HepG2 (cell line): ENCODE results near the gene DTNA. TPM values are rescaled to one million over a fixed set of nuclear protein-coding genes. Genes with fewer than 3 reads are reported as not detected.

Experiments
- ATAC-seq: fragments of 200-7000 bp; cut with Tn5 transposase; 3 replicates; pipeline ENCODE4 v1.9.1; 2020; ENCODE audit warnings: mild to moderate bottlenecking, moderate library complexity
- BruUV-seq: library from RNA; stranded (reverse); fragments of 400-500 nt; replicated peaks from 2 replicates; lab custom pipeline; 2021; lab: Mats Ljungman, UMichigan
- CTCF ChIA-PET: fragments of 300-600 bp; formaldehyde crosslinking; extraction: SDS; loops from one replicate; lab custom pipeline; 2021; ENCODE audit warnings: low total read pairs, inconsistent platforms, low intra/inter-chr PET ratio; lab: Yijun Ruan, JAX
- POLR2A ChIA-PET: fragments of 350-600 bp; sonication (Branson Sonifier 250); formaldehyde crosslinking; loops from one replicate; lab custom pipeline; 2020; ENCODE audit warnings: antibody characterized with exemption, inconsistent platforms; lab: Yijun Ruan, JAX
- DNase-seq: peaks from one replicate; pipeline ENCODE4 v3.0.0-alpha.2; 2015; ENCODE audit warnings: low spot score
- FAIRE-seq: peaks from 3 replicates; lab custom pipeline; 2011; peaks lifted over from hg19 to GRCh38; lab: Jason Lieb, UNC
- H2AFZ ChIP-seq: one replicate; pipeline ENCODE4 v1.6.1; 2011; ENCODE audit warnings: low read length, inconsistent platforms
- H3K27ac ChIP-seq: fragments of 300-600 bp; 3 replicates; pipeline ENCODE4 v1.8.0; 2011; ENCODE audit warnings: mixed run types, mild to moderate bottlenecking, mixed read lengths, low read length, inconsistent platforms; ENCODE audit not compliant: insufficient read depth; ENCODE audit errors: extremely low read length
- H3K27me3 ChIP-seq, 2 experiments: fragments of 200-600 bp in 1 of 2; 2 replicates in 1 of 2; 3 replicates in 1 of 2; pipeline versions ENCODE4 v1.6.0 to v1.8.0; 2011; ENCODE audit warnings: low read length in 2 of 2, mild to moderate bottlenecking in 2 of 2, moderate library complexity in 2 of 2, inconsistent platforms in 1 of 2; ENCODE audit not compliant: insufficient read depth in 2 of 2, control insufficient read depth in 1 of 2
- H3K36me3 ChIP-seq, 2 experiments: fragments of 200-600 bp in 1 of 2; replicated peaks in 1 of 2; 2 replicates in 1 of 2; 3 replicates in 1 of 2; pipeline versions ENCODE4 v1.5.1 to v1.8.0; 2011; ENCODE audit warnings: low read length in 2 of 2, inconsistent platforms in 1 of 2; ENCODE audit not compliant: insufficient read depth in 2 of 2, control insufficient read depth in 1 of 2
- H3K4me1 ChIP-seq: 2 replicates; pipeline ENCODE4 v1.5.1; 2012; ENCODE audit warnings: low read length, inconsistent platforms; ENCODE audit not compliant: insufficient read depth
- H3K4me2 ChIP-seq: 2 replicates; pipeline ENCODE4 v1.6.0; 2011; ENCODE audit warnings: low read depth, low read length, inconsistent platforms
- H3K4me3 ChIP-seq, 3 experiments: fragments of 200-600 bp in 1 of 3; sonication (generic), shearing (Covaris generic) in 1 of 3; replicated peaks in 1 of 3; 2 replicates each; pipeline ENCODE4 v1.5.1; 2011 to 2016; ENCODE audit warnings: low read length in 3 of 3, inconsistent platforms in 2 of 3, low read depth in 2 of 3, mild to moderate bottlenecking in 2 of 3, control low read depth in 1 of 3, mixed read lengths in 1 of 3; ENCODE audit not compliant: insufficient read depth in 1 of 3
- H3K79me2 ChIP-seq: one replicate; pipeline ENCODE4 v1.6.1; 2011; ENCODE audit warnings: low read length, inconsistent platforms; ENCODE audit not compliant: insufficient read depth
- H3K9ac ChIP-seq: 2 replicates; pipeline ENCODE4 v1.6.0; 2011; ENCODE audit warnings: mild to moderate bottlenecking, low read depth, low read length, inconsistent platforms; ENCODE audit not compliant: insufficient read depth
- H3K9me3 ChIP-seq: 2 replicates; pipeline ENCODE4 v1.5.1; 2012; ENCODE audit warnings: mild to moderate bottlenecking, low read length
- H4K20me1 ChIP-seq: 2 replicates; pipeline ENCODE4 v1.6.0; 2011; ENCODE audit warnings: inconsistent platforms, mild to moderate bottlenecking, low read length, moderate library complexity; ENCODE audit not compliant: insufficient read depth
- ADNP ChIP-seq: sonication (generic); formaldehyde crosslinking; IDR thresholded peaks from 2 replicates; pipeline ENCODE4 v1.4.0; 2020; ENCODE audit warnings: missing genetic modification reagents
- CBX1 ChIP-seq: IDR thresholded peaks from one replicate; pipeline ENCODE4 v1.6.1; 2016; ENCODE audit warnings: antibody characterized with exemption, low read depth
- CEBPB ChIP-seq: IDR thresholded peaks from 2 replicates; pipeline ENCODE4 v1.6.1; 2011; ENCODE audit warnings: low read depth, low read length, improper control_type of control experiment, borderline replicate concordance
- CEBPG ChIP-seq: IDR thresholded peaks from 2 replicates; pipeline ENCODE4 v1.6.1; 2016
- FOXA3 ChIP-seq: IDR thresholded peaks from 2 replicates; pipeline ENCODE4 v1.6.1; 2016; ENCODE audit warnings: missing genetic modification reagents, missing compliant biosample characterization
- FOXK2 ChIP-seq: fragments of 450-650 bp; IDR thresholded peaks from 2 replicates; pipeline ENCODE4 v1.6.1; 2016
- HCFC1 ChIP-seq: fragments of 150-350 bp; IDR thresholded peaks from 2 replicates; pipeline ENCODE4 v1.6.1; 2014; ENCODE audit warnings: low read depth, low read length
- IKZF1 ChIP-seq: fragments of 450-650 bp; IDR thresholded peaks from 2 replicates; pipeline ENCODE4 v1.7.1; 2016
- KDM2A ChIP-seq: sonication (generic); formaldehyde crosslinking; IDR thresholded peaks from 2 replicates; pipeline ENCODE4 v1.4.0; 2020; ENCODE audit warnings: low read depth, missing genetic modification reagents, borderline replicate concordance
- NFKB2 ChIP-seq: sonication (generic); formaldehyde crosslinking; IDR thresholded peaks from 2 replicates; pipeline ENCODE4 v1.4.0; 2020; ENCODE audit warnings: missing genetic modification reagents, borderline replicate concordance
- NFYB ChIP-seq: sonication (generic); formaldehyde crosslinking; IDR thresholded peaks from 2 replicates; pipeline ENCODE4 v1.4.0; 2020; ENCODE audit warnings: missing genetic modification reagents
- NR2F6 ChIP-seq, 2 experiments: IDR thresholded peaks; 2 replicates each; pipeline ENCODE4 v1.6.1; 2016; ENCODE audit warnings: antibody characterized with exemption in 1 of 2, mild to moderate bottlenecking in 1 of 2
- RFX1 ChIP-seq: fragments of 450-650 bp; IDR thresholded peaks from 2 replicates; pipeline ENCODE4 v1.6.1; 2017
- TOE1 ChIP-seq: sonication (generic); formaldehyde crosslinking; IDR thresholded peaks from 2 replicates; pipeline ENCODE4 v1.4.0; 2020; ENCODE audit warnings: mild to moderate bottlenecking, missing genetic modification reagents
- ZFP36 ChIP-seq: fragments of 150-350 bp; IDR thresholded peaks from 2 replicates; pipeline ENCODE4 v1.6.1; 2018; ENCODE audit warnings: borderline replicate concordance, low read length, low read depth; ENCODE audit not compliant: partially characterized antibody
- ZFP82 ChIP-seq: sonication (generic); formaldehyde crosslinking; IDR thresholded peaks from 2 replicates; pipeline ENCODE4 v1.5.1; 2020; ENCODE audit warnings: mild to moderate bottlenecking, missing genetic modification reagents, borderline replicate concordance
- ZNF713 ChIP-seq: sonication (generic); formaldehyde crosslinking; IDR thresholded peaks from 2 replicates; pipeline ENCODE4 v1.4.0; 2020; ENCODE audit warnings: mild to moderate bottlenecking, missing genetic modification reagents
- ZNF850 ChIP-seq: sonication (generic); formaldehyde crosslinking; conservative IDR thresholded peaks from 2 replicates; pipeline ENCODE4 v1.9.0; 2021; ENCODE audit warnings: mild to moderate bottlenecking, missing genetic modification reagents
- WGBS: methylation state at CpG from one replicate; pipeline ENCODE4 v1.1.6; 2017; ENCODE audit warnings: low lambda C conversion rate; 5-methylcytosine and 5-hydroxymethylcytosine counted together
- in situ Hi-C: cut with HindIII; loops from 2 replicates; pipeline ENCODE4 v1.10.0; 2017; ENCODE audit warnings: low pct_unique_long_range_greater_than_20kb; ENCODE audit not compliant: extremely low pct_ligation_motif_present
- intact Hi-C: fragments of 100-400 bp; cut with micrococcal nuclease; formaldehyde crosslinking; loops from one replicate; pipeline ENCODE4 v1.10.0; 2022; ENCODE audit not compliant: unreplicated experiment
- polyA plus RNA-seq, 8 experiments: library from polyadenylated mRNA; depleted of rRNA in 3 of 8; stranded (reverse) in 7 of 8; unstranded in 1 of 8; fragments of >200 nt; fragmentation: Illumina TruSeq in 4 of 8; extraction: Trizol in 4 of 8; gene quantifications; 2 replicates each; pipeline versions ENCODE4 v1.2.1 to v1.2.3, GENCODE V29; 2011 to 2016; ENCODE audit warnings: low read depth in 4 of 8, missing spikeins in 1 of 8, mixed read lengths in 1 of 8; ENCODE audit not compliant: insufficient read depth in 1 of 8
- total RNA-seq, 5 experiments: library from RNA; depleted of rRNA; stranded (reverse); fragments of >200 nt; fragmentation: Illumina TruSeq; extraction: Trizol; gene quantifications; 2 replicates each; pipeline ENCODE4 v1.2.3, GENCODE V29; 2016; ENCODE audit warnings: low read depth in 1 of 5
- TF ChIP-seq, protein P1 (sequence below): sonication (generic); formaldehyde crosslinking; IDR thresholded peaks from 2 replicates; pipeline ENCODE4 v1.4.0; 2020; ENCODE audit warnings: missing genetic modification reagents, borderline replicate concordance
- TF ChIP-seq, protein P2 (sequence below): sonication (generic); formaldehyde crosslinking; IDR thresholded peaks from 2 replicates; pipeline ENCODE4 v1.4.0; 2020; ENCODE audit warnings: mild to moderate bottlenecking, missing genetic modification reagents

Gene DTNA
- total and polyA plus RNA-seq, 2 of the 13 experiments (the other 11 are each of a cell fraction or from before 2014, with no cell fraction given) = 8.5 to 29.0 TPM

DNA sequence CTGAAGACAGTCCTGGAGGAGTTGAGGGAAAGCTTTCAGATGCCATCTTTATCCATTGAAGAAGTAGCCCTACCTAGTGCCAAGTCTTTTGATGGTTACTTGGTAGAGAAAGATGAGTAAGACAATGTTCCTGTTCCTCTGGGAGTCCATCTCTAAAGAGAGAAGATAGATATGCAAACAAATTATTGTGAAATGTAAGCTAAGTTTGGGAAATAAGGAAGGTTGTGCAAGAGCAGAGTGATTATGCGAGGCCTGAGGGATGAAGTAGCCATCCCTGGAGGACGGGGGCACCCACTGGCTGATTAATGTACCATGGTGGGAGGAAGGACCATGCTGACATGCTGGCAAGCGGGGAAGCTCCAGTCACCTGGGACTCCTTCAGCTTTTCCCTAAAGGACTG is 994 bp upstream of the DTNA start:
- Histone ChIP-seq H3K79me2 (no peaks in the 10 kb centered on the region), H3K4me3 (no peak overlapping the region), H3K4me1 (no peaks in the 10 kb centered on the region), H3K36me3 (no peaks in the 10 kb centered on the region), H3K9ac (no peak overlapping the region), H3K27me3 (no peaks in the 10 kb centered on the region), H2AFZ (no peak overlapping the region), H3K4me2 (no peak overlapping the region), H3K9me3 (no peaks in the 10 kb centered on the region), H4K20me1 (no peaks in the 10 kb centered on the region), H3K27ac (no peak overlapping the region)
- POLR2A ChIA-PET = no interaction called here
- DNase-seq (peak; percentile 10), FAIRE-seq (no peak), ATAC-seq (no peak)
- CTCF ChIA-PET = no interaction called here
- WGBS = 72% methylated on average over 3 of the region's 3 CpGs
- in situ Hi-C loops (no loop called here), intact Hi-C loops (no loop called here)
- BruUV-seq = no TSS peak
- TF ChIP-seq RFX1 = no peak
- TF ChIP-seq, protein P1, sequence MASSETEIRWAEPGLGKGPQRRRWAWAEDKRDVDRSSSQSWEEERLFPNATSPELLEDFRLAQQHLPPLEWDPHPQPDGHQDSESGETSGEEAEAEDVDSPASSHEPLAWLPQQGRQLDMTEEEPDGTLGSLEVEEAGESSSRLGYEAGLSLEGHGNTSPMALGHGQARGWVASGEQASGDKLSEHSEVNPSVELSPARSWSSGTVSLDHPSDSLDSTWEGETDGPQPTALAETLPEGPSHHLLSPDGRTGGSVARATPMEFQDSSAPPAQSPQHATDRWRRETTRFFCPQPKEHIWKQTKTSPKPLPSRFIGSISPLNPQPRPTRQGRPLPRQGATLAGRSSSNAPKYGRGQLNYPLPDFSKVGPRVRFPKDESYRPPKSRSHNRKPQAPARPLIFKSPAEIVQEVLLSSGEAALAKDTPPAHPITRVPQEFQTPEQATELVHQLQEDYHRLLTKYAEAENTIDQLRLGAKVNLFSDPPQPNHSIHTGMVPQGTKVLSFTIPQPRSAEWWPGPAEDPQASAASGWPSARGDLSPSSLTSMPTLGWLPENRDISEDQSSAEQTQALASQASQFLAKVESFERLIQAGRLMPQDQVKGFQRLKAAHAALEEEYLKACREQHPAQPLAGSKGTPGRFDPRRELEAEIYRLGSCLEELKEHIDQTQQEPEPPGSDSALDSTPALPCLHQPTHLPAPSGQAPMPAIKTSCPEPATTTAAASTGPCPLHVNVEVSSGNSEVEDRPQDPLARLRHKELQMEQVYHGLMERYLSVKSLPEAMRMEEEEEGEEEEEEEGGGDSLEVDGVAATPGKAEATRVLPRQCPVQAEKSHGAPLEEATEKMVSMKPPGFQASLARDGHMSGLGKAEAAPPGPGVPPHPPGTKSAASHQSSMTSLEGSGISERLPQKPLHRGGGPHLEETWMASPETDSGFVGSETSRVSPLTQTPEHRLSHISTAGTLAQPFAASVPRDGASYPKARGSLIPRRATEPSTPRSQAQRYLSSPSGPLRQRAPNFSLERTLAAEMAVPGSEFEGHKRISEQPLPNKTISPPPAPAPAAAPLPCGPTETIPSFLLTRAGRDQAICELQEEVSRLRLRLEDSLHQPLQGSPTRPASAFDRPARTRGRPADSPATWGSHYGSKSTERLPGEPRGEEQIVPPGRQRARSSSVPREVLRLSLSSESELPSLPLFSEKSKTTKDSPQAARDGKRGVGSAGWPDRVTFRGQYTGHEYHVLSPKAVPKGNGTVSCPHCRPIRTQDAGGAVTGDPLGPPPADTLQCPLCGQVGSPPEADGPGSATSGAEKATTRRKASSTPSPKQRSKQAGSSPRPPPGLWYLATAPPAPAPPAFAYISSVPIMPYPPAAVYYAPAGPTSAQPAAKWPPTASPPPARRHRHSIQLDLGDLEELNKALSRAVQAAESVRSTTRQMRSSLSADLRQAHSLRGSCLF (CRISPR knock-in tag) = no peak
- peak; percentile 76 for TF ChIP-seq CEBPB
- TF ChIP-seq NFKB2 (CRISPR knock-in tag) = no peak
- TF ChIP-seq TOE1 (CRISPR knock-in tag) = no peak
- TF ChIP-seq CBX1 = no peak
- TF ChIP-seq ZNF713 (CRISPR knock-in tag) = no peak
- TF ChIP-seq KDM2A (CRISPR knock-in tag) = no peak
- TF ChIP-seq NFYB (CRISPR knock-in tag) = no peak
- TF ChIP-seq FOXK2 = no peak
- no peak for TF ChIP-seq NR2F6 (IDR thresholded peaks at IDR 0.05)
- TF ChIP-seq NR2F6 (CRISPR knock-in tag; IDR thresholded peaks at IDR 0.05) = no peak
- TF ChIP-seq ZFP82 (CRISPR knock-in tag) = no peak
- TF ChIP-seq CEBPG (CRISPR knock-in tag) = peak; percentile 55
- TF ChIP-seq FOXA3 (CRISPR knock-in tag) = peak; percentile 22; the same call in 1 of the 2 replicates
- no peak for TF ChIP-seq ADNP (CRISPR knock-in tag)
- no peak for TF ChIP-seq ZNF850 (CRISPR knock-in tag)
- no peak for TF ChIP-seq HCFC1
- TF ChIP-seq, protein P2, sequence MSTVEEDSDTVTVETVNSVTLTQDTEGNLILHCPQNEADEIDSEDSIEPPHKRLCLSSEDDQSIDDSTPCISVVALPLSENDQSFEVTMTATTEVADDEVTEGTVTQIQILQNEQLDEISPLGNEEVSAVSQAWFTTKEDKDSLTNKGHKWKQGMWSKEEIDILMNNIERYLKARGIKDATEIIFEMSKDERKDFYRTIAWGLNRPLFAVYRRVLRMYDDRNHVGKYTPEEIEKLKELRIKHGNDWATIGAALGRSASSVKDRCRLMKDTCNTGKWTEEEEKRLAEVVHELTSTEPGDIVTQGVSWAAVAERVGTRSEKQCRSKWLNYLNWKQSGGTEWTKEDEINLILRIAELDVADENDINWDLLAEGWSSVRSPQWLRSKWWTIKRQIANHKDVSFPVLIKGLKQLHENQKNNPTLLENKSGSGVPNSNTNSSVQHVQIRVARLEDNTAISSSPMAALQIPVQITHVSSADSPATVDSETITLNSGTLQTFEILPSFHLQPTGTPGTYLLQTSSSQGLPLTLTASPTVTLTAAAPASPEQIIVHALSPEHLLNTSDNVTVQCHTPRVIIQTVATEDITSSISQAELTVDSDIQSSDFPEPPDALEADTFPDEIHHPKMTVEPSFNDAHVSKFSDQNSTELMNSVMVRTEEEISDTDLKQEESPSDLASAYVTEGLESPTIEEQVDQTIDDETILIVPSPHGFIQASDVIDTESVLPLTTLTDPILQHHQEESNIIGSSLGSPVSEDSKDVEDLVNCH (CRISPR knock-in tag) = no peak
- no peak for TF ChIP-seq ZFP36
- no peak for TF ChIP-seq IKZF1
